ENCODE measurements around the gene PDE9A. TPM values are rescaled to one million over a fixed set of nuclear protein-coding genes. Genes with fewer than 3 reads are reported as not detected.
"Not testable (repeated sequence)": the region's sequence is repeated elsewhere in the genome, so short reads cannot be mapped to it uniquely, and the experiment has no call there.

PDE9A gene
- total and polyA plus RNA-seq, 2 experiments from 2014 or later, result not detected

- TF ChIP-seq EZH2 (IDR thresholded peaks at IDR 0.05; ENCODE audit: insufficient read depth, poor library complexity, severe bottlenecking) (no peak), EZH2phosphoT487 (IDR thresholded peaks at IDR 0.05; ENCODE audit: insufficient read depth, low read depth) (no peak)
- H3F3A ChIP-seq (ENCODE audit: insufficient read depth), result no peaks in the 10 kb centered on the region
- in situ Hi-C loops (cut with MboI), result no loop called here
- no peaks in the 10 kb centered on the region for H3K36me3 ChIP-seq (ENCODE audit: low read depth)
- 60 to 67% methylated on average over 7 of the region's 7 CpGs for WGBS, 2 experiments (ENCODE audit: low coverage in 1 of 2, low lambda C conversion rate in 2 of 2, missing lambda C conversion rate in 2 of 2)
- no peaks in the 10 kb centered on the region for H3K9me3 ChIP-seq (ENCODE audit: low read depth)
- no peak overlapping the region for H2AFZ ChIP-seq
- H4K20me1 ChIP-seq (ENCODE audit: insufficient read depth), result no peaks in the 10 kb centered on the region
- no peaks in the 10 kb centered on the region for H3K4me1 ChIP-seq (ENCODE audit: insufficient read depth)
- peaks cover 27% of the 10 kb centered on the region; the same call in 1 of the 2 replicates for H3K27me3 ChIP-seq (replicated peaks; ENCODE audit: insufficient read depth)
- no peaks in the 10 kb centered on the region for H3K79me2 ChIP-seq (ENCODE audit: insufficient read depth)
- no peak overlapping the region for H3K4me2 ChIP-seq (ENCODE audit: unreplicated experiment)
- no peak overlapping the region for H3K27ac ChIP-seq
- DNase-seq, result no peak
- no peak overlapping the region for H3K9ac ChIP-seq
- H3K9me2 ChIP-seq (ENCODE audit: insufficient read depth), result no peaks in the 10 kb centered on the region
- no peak overlapping the region for H3K4me3 ChIP-seq
Measured at GRCh38 chr21:42797522-42797921, 144.1 kb downstream of the PDE9A start.

GRCh38 chr21:42798106-42798505 is 144.7 kb downstream of the PDE9A start:
- Histone ChIP-seq H3K79me2 (ENCODE audit: insufficient read depth) (no peaks in the 10 kb centered on the region), H3K4me2 (ENCODE audit: unreplicated experiment) (no peak overlapping the region), H3K36me3 (ENCODE audit: low read depth) (no peaks in the 10 kb centered on the region), H3K9me2 (ENCODE audit: insufficient read depth) (no peaks in the 10 kb centered on the region), H4K20me1 (ENCODE audit: insufficient read depth) (no peaks in the 10 kb centered on the region), H3K4me3 (no peak overlapping the region), H3K9ac (no peak overlapping the region), H3F3A (ENCODE audit: insufficient read depth) (no peaks in the 10 kb centered on the region), H3K27ac (no peak overlapping the region), H3K9me3 (ENCODE audit: low read depth) (no peaks in the 10 kb centered on the region), H3K4me1 (ENCODE audit: insufficient read depth) (no peaks in the 10 kb centered on the region), H3K27me3 (replicated peaks; ENCODE audit: insufficient read depth) (peaks cover 27% of the 10 kb centered on the region; the same call in 1 of the 2 replicates), H2AFZ (no peak overlapping the region)
- in situ Hi-C loops (cut with MboI), result no loop called here
- no peak for DNase-seq
- no peak for TF ChIP-seq EZH2 (IDR thresholded peaks at IDR 0.05; ENCODE audit: insufficient read depth, poor library complexity, severe bottlenecking)
- no peak for TF ChIP-seq EZH2phosphoT487 (IDR thresholded peaks at IDR 0.05; ENCODE audit: insufficient read depth, low read depth)
- 52 to 53% methylated on average over 4 to 6 of the region's 6 CpGs for WGBS, 2 experiments (ENCODE audit: low coverage in 1 of 2, low lambda C conversion rate in 2 of 2, missing lambda C conversion rate in 2 of 2)

GRCh38 chr21:42799516-42799915 is 146.1 kb downstream of the PDE9A start:
- Histone ChIP-seq H3K27me3 (replicated peaks; ENCODE audit: insufficient read depth) (peaks cover 24% of the 10 kb centered on the region), H2AFZ (no peak overlapping the region), H3K27ac (no peak overlapping the region), H3K9me2 (ENCODE audit: insufficient read depth) (no peaks in the 10 kb centered on the region), H3K9me3 (ENCODE audit: low read depth) (no peaks in the 10 kb centered on the region), H3K79me2 (ENCODE audit: insufficient read depth) (no peaks in the 10 kb centered on the region), H4K20me1 (ENCODE audit: insufficient read depth) (no peaks in the 10 kb centered on the region), H3K4me1 (ENCODE audit: insufficient read depth) (no peaks in the 10 kb centered on the region), H3F3A (ENCODE audit: insufficient read depth) (no peaks in the 10 kb centered on the region), H3K4me2 (ENCODE audit: unreplicated experiment) (no peak overlapping the region), H3K4me3 (no peak overlapping the region), H3K36me3 (ENCODE audit: low read depth) (no peaks in the 10 kb centered on the region), H3K9ac (no peak overlapping the region)
- no peak for DNase-seq
- WGBS, 2 experiments (ENCODE audit: low coverage in 1 of 2, low lambda C conversion rate in 2 of 2, missing lambda C conversion rate in 2 of 2), result 49 to 50% methylated on average over 9 of the region's 9 CpGs
- no peak for TF ChIP-seq EZH2phosphoT487 (IDR thresholded peaks at IDR 0.05; ENCODE audit: insufficient read depth, low read depth)
- no peak for TF ChIP-seq EZH2 (IDR thresholded peaks at IDR 0.05; ENCODE audit: insufficient read depth, poor library complexity, severe bottlenecking)
- in situ Hi-C loops (cut with MboI), result no loop called here

GRCh38 chr21:42799948-42800347 is 146.5 kb downstream of the PDE9A start:
- Histone ChIP-seq H3F3A (ENCODE audit: insufficient read depth) (no peaks in the 10 kb centered on the region), H3K4me1 (ENCODE audit: insufficient read depth) (no peaks in the 10 kb centered on the region), H3K4me2 (ENCODE audit: unreplicated experiment) (no peak overlapping the region), H3K9ac (no peak overlapping the region), H2AFZ (no peak overlapping the region), H3K9me2 (ENCODE audit: insufficient read depth) (no peaks in the 10 kb centered on the region), H3K9me3 (ENCODE audit: low read depth) (no peaks in the 10 kb centered on the region), H3K36me3 (ENCODE audit: low read depth) (no peaks in the 10 kb centered on the region), H3K27ac (no peak overlapping the region), H3K79me2 (ENCODE audit: insufficient read depth) (no peaks in the 10 kb centered on the region), H3K27me3 (replicated peaks; ENCODE audit: insufficient read depth) (peaks cover 22% of the 10 kb centered on the region), H4K20me1 (ENCODE audit: insufficient read depth) (no peaks in the 10 kb centered on the region), H3K4me3 (no peak overlapping the region)
- WGBS, 2 experiments (ENCODE audit: low coverage in 1 of 2, low lambda C conversion rate in 2 of 2, missing lambda C conversion rate in 2 of 2), result 84 to 85% methylated on average over 5 of the region's 5 CpGs
- DNase-seq, result no peak
- in situ Hi-C loops (cut with MboI), result loop anchor here (25.0 kb wide), 1 partner anchor 638 kb away; no protein-coding TSS in a partner anchor
- TF ChIP-seq EZH2phosphoT487 (IDR thresholded peaks at IDR 0.05; ENCODE audit: insufficient read depth, low read depth) (no peak), EZH2 (IDR thresholded peaks at IDR 0.05; ENCODE audit: insufficient read depth, poor library complexity, severe bottlenecking) (no peak)

- WGBS, 2 experiments (ENCODE audit: low coverage in 1 of 2, low lambda C conversion rate in 2 of 2, missing lambda C conversion rate in 2 of 2), result 70% methylated on average over 6 of the region's 6 CpGs
- in situ Hi-C loops (cut with MboI), result loop anchor here (25.0 kb wide), 1 partner anchor 639 kb away; no protein-coding TSS in a partner anchor
- H3K4me2 ChIP-seq (ENCODE audit: unreplicated experiment), result not testable (repeated sequence)
Measured at GRCh38 chr21:42801616-42802015, 148.2 kb downstream of the PDE9A start.

More at GRCh38 chr21:42801616-42802015, 148.2 kb downstream of the PDE9A start:
- H3K4me1 ChIP-seq (ENCODE audit: insufficient read depth); H3K9me2 ChIP-seq (ENCODE audit: insufficient read depth); H3F3A ChIP-seq (ENCODE audit: insufficient read depth); H3K27ac ChIP-seq; H3K9ac ChIP-seq; DNase-seq; H3K9me3 ChIP-seq (ENCODE audit: low read depth); H3K79me2 ChIP-seq (ENCODE audit: insufficient read depth); H2AFZ ChIP-seq; H4K20me1 ChIP-seq (ENCODE audit: insufficient read depth); H3K4me3 ChIP-seq; H3K36me3 ChIP-seq (ENCODE audit: low read depth): not testable (repeated sequence)
- H3K27me3 ChIP-seq (replicated peaks; ENCODE audit: insufficient read depth), result peaks cover 35% of the 10 kb centered on the region
